Esophagus squamous epithelium (tissue), 4 donors: Measurements from ENCODE around the gene APOF.

ENCODE experiments used
- CTCF ChIP-seq, 6 experiments: fragments of 450-650 bp in 4 of 6; fragments of 200-600 bp in 2 of 6; sonication (generic) in 2 of 6; IDR thresholded peaks; one replicate each; pipeline ENCODE4 v1.5.1; 2016 to 2019; ENCODE audit warnings: antibody characterized with exemption in 6 of 6, mild to moderate bottlenecking in 4 of 6, moderate library complexity in 4 of 6
- POLR2A ChIP-seq, 4 donors: fragments of 450-650 bp; IDR thresholded peaks; one replicate each; pipeline ENCODE4 v1.6.1; 2017; ENCODE audit warnings: antibody characterized with exemption in 4 of 4, mild to moderate bottlenecking in 4 of 4, moderate library complexity in 3 of 4

GRCh38 chr12:56333197-56333678 is 29.4 kb downstream of the APOF start:
- no peak for TF ChIP-seq CTCF (IDR thresholded peaks at IDR 0.05)
- no peak for TF ChIP-seq POLR2A (IDR thresholded peaks at IDR 0.05)
